T-helper 2 cell (primary cell): ENCODE measurements around the gene TMEM170A.
"Not testable (repeated sequence)": the region's sequence is repeated elsewhere in the genome, so short reads cannot be mapped to it uniquely, and the experiment has no call there.

ENCODE experiments used
- DNase-seq, 5 experiments: peaks; one replicate each; pipeline versions ENCODE4 v3.0.0 to v3.0.0-alpha.2; 2012 to 2022

The TMEM170A gene

DNA sequence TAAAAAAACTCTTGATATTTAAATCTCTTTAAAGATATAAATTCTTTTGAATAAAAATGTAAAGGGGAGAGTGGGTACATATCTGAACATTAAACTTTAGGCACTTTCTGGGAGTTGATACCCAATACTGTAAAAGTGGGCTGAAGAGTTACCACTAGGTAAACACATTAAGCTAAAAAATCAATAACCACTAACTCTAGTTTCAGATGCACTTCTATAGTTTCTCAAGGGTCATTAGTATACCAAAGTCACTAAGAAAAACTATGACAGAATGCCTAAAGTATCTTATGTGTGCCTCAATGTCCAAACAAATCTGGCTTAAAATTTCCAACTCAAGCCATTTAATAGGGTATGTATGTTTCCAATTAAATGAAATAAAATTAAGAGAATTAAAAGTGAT is 18.1 kb downstream of the TMEM170A start:
- no peak for DNase-seq

DNA sequence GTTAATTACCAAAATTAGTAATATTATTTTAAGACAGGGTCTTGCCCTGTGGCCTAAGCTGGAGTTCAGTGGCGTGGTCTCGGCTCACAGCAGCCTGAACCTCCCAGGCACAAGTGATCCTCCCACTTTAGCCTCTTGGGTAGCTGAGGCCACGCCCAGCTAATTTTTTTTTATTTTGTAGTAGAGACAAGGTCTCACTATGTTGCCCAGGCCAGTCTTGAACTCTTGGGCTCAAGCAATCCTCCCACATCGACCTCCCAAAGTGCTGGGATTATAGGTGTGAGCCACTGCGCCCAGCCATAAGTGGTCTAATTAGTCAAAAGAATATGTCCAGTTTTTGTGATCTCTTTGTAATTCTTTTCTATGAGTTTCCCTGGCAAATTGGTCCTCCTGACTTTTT is 19.2 kb downstream of the TMEM170A start:
- no peak for DNase-seq

DNA sequence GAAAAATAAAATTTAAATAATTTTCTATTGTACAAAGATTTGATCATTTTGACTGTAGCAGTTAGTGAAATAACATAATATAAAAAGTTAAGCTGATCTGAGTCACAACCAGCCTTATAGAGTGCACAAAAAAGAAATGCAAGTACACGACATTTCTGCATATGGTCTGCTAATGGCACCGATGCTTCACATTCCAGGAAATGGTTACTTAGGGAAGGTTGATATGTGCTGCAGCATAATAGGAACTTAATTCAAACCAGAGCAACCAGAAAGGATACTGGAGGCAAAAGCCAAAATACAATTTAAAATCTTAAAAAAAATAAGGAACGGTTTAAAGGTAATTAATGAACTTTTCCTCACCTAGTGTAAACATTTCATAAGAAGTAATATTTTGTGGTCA is 21.2 kb downstream of the TMEM170A start:
- DNase-seq: no peak

GRCh38 chr16:75433732-75434413 is 30.6 kb downstream of the TMEM170A start:
- peak in 2 of 5 experiments; percentile 80 to 94 for DNase-seq

- DNase-seq: peak; percentile 89 to 96 (median 94)
These were observed 31.4 kb downstream of the TMEM170A start, which contains the start of gene CFDP1 for GRCh38 chr16:75432828-75433731. Gene CFDP1, minus strand, starts transcription at chr16:75433503. Its CDS starts 151 bp downstream, at chr16:75433352.

- no peak for DNase-seq
These were observed 34.7 kb downstream of the TMEM170A start for GRCh38 chr16:75429621-75430403.

GRCh38 chr16:75426524-75426923 is 38.0 kb downstream of the TMEM170A start:
- not testable (repeated sequence) for DNase-seq

GRCh38 chr16:75424105-75424762 is 40.3 kb downstream of the TMEM170A start:
- DNase-seq: not testable (repeated sequence)

GRCh38 chr16:75423723-75424104 is 40.8 kb downstream of the TMEM170A start:
- DNase-seq: no peak

GRCh38 chr16:75421820-75422126 is 42.7 kb downstream of the TMEM170A start:
- DNase-seq: no peak

DNA sequence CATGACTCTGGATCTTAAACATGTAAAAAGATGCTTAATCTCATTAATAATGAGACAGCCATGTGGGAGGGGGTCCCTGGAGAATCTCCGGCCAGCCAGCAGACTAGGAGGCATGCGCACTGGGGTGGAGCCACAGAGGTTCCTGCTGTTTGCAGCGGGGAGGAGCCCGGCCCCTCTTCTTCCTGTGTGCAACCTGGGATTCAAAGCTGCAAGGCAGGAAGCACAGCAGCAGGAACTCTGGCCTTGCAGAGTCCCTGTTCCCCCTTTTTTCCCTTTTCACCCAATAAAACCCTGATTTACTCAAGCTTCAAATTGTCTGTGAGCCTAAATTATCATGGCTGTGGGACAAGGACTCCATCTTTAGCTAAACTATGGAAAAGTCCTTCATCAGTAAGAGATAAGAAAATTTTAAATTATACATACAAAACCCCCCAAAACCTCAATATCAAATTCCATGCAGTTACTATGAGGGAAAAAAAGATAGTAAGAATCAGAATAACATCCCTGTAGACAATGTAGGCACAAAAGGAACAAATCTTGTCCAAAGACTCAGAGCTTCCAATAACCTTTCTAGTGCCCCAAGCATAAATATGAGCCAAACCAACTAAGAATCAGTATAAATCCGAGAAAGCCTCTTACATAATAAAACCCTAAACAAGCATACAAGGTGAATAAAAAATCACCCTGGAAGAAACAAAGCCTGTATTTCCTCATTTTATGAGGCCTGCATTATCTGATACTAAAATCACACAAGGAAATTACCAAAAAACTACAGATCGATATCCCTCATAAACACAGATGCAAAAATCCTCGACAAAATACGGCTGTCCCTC is 43.3 kb downstream of the TMEM170A start:
- no peak for DNase-seq

- no peak for DNase-seq
These were observed 47.5 kb downstream of the TMEM170A start for GRCh38 chr16:75416904-75417565.

DNA sequence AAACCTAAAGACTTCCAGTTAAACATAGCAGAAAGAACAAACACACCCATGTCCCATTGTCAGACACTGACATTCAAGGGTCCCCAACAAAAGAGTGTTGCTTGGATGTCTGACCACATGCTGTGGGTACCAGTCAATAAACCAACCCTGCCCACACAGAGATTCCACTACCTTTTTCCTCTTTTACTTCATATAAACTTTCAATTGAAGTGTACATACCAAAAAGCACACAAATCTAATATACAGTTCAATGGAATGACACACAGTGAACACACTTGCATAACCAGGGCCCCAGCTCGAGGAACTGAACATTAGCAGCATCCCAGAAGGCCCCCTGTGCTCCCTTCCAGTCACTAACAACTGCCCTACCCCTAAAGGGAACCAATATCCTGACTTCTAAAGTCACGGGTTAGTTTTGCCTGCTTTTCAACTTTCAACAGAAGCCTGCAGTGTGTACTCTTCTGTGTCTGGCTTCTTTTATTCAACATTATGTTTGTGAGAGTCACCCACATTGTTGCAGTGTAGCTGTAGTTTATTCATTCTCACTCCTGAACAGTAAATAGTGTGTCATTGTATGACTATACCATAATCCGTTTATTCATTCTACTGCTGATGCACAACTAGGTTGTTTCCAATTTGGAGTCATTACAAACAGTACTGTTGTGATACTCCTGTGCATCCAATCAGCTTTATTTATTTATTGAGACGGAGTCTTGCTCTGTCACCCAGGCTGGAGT is 49.2 kb downstream of the TMEM170A start:
- DNase-seq: no peak

DNA sequence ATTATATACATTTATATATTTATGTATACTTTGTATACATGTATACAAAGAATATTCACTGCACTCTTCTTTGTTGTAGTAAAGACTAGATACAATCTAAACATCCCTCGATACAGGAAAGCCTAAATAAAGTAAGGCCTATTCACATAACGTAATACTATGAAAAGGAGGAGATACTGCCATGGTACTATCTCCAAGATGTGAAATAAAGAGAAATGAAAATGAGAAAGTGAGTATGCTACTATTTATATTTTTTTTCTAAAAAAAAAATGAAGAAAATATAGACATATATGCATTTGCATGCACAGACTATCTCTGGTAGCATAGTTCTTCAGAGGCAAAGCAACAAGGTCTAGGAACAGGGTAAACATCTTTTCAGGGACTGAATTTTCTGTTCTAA is 50.5 kb downstream of the TMEM170A start:
- DNase-seq: no peak

GRCh38 chr16:75406943-75407342 is 57.5 kb downstream of the TMEM170A start:
- DNase-seq: no peak

- peak in 1 of 5 experiments; percentile 37 for DNase-seq
These were observed 61.5 kb downstream of the TMEM170A start for GRCh38 chr16:75402821-75403475.

GRCh38 chr16:75402159-75402820 is 62.2 kb downstream of the TMEM170A start:
- DNase-seq: no peak

- no peak for DNase-seq
These were observed 62.8 kb downstream of the TMEM170A start for GRCh38 chr16:75401691-75402090.

GRCh38 chr16:75398333-75398732 is 66.2 kb downstream of the TMEM170A start:
- no peak for DNase-seq
